Heart left ventricle (tissue), 13 donors: ENCODE data around the gene USP16.

ENCODE experiments used
- POLR2A ChIP-seq, 2 donors: fragments of 450-650 bp; IDR thresholded peaks; one replicate each; pipeline ENCODE4 v1.6.1; 2017; ENCODE audit warnings: antibody characterized with exemption in 2 of 2, mild to moderate bottlenecking in 2 of 2, moderate library complexity in 2 of 2
- TF ChIP-seq, protein P1 (sequence below), 12 donors: fragments of 200-600 bp; sonication (generic) in 4 of 12; IDR thresholded peaks; one replicate each; pipeline versions ENCODE4 v1.5.0 to v1.8.0; 2018 to 2022; ENCODE audit warnings: antibody characterized with exemption in 12 of 12, mild to moderate bottlenecking in 5 of 12
- donor health status: ischemic (EF 13 %, LVEDD 7.1; RV severe dilation, severe dysfunction).
- donor health status: DM: no; HTN: yes; CAD: no.
- donor health status: DM: no; HTN: no; CAD: no.
- donor health status: ischemic (EF 25% LVEDD 6.9; RV normal size, moderate dysfunction).
- donor health status: ischemic (EF 25% LVEDD 5.7; RV mildly dilated, moderate dysfunction).
- donor health status: ischemic (EF 35%, LVEDD 5.7; RV mildly dilated, moderate dysfunction).
- donor health status: nonischemic (EF 11% LVEDD 7.7; RV severe dilation, severe dysfunction).
- donor health status: DM: yes; HTN: yes; CAD: no.
- donor health status: PGD.
- donor health status: ischemic (EF 29% LVEDD 5.4; RV normal size, mild dysfunction).
- donor health status: nonischemic (EF 23%, LVEDD 6.1; RV moderate dilation, normal function).

DNA sequence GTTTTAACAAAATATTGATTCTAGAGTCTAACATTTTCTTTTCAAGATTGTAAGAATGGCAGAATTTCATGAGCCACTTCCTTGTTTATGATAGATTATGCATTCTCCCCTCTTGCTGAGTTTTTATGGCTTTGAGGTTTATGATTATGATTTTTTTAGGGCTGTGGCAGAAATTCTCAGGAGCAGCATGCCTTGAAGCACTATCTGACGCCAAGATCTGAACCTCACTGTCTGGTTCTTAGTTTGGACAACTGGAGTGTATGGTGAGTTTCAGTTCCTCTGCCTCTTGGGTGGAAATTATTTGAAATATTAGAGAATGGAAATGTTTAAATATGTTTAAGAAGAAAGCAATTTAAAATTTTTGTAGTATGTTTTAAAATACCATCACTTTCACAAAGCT, 10.2 kb downstream of the USP16 start:
- TF ChIP-seq, protein P1, sequence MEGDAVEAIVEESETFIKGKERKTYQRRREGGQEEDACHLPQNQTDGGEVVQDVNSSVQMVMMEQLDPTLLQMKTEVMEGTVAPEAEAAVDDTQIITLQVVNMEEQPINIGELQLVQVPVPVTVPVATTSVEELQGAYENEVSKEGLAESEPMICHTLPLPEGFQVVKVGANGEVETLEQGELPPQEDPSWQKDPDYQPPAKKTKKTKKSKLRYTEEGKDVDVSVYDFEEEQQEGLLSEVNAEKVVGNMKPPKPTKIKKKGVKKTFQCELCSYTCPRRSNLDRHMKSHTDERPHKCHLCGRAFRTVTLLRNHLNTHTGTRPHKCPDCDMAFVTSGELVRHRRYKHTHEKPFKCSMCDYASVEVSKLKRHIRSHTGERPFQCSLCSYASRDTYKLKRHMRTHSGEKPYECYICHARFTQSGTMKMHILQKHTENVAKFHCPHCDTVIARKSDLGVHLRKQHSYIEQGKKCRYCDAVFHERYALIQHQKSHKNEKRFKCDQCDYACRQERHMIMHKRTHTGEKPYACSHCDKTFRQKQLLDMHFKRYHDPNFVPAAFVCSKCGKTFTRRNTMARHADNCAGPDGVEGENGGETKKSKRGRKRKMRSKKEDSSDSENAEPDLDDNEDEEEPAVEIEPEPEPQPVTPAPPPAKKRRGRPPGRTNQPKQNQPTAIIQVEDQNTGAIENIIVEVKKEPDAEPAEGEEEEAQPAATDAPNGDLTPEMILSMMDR (IDR thresholded peaks at IDR 0.05), result no peak
- TF ChIP-seq POLR2A (IDR thresholded peaks at IDR 0.05), result no peak
